Measurements from ENCODE around the gene QSER1. TPM values are rescaled to one million over a fixed set of nuclear protein-coding genes. Genes with fewer than 3 reads are reported as not detected.

The QSER1 gene
- total and polyA plus RNA-seq, 11 donors = 2.1 to 25.3 (median 18.2) TPM

DNA sequence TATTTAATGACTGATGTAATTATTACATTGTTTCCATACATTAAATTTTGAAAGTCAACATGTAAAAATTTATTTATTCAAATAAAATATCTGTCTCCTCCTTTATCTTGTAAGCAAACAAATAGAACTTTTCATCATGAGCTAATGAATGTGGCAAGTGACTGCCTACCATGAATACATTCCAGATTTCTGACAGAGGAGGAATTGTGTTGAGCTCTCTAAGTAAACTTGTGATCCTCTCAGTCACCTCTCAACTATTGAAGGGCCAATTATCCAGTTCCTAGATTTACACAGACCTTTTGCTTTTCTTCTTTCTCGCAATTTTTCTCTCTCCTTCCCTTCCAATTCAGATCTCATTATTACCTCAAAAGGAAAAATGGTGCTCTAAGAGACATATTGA lies 41.4 kb upstream of the QSER1 start:
- peaks cover 0 to 17% (median 0%) of the 10 kb centered on the region in 12 donors for H3K4me1 ChIP-seq
- 81 to 85% (median 83%) methylated on average over 1 of the region's 1 CpG for WGBS, 4 donors
- TF ChIP-seq, protein P1, sequence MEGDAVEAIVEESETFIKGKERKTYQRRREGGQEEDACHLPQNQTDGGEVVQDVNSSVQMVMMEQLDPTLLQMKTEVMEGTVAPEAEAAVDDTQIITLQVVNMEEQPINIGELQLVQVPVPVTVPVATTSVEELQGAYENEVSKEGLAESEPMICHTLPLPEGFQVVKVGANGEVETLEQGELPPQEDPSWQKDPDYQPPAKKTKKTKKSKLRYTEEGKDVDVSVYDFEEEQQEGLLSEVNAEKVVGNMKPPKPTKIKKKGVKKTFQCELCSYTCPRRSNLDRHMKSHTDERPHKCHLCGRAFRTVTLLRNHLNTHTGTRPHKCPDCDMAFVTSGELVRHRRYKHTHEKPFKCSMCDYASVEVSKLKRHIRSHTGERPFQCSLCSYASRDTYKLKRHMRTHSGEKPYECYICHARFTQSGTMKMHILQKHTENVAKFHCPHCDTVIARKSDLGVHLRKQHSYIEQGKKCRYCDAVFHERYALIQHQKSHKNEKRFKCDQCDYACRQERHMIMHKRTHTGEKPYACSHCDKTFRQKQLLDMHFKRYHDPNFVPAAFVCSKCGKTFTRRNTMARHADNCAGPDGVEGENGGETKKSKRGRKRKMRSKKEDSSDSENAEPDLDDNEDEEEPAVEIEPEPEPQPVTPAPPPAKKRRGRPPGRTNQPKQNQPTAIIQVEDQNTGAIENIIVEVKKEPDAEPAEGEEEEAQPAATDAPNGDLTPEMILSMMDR (IDR thresholded peaks at IDR 0.05) = no peak
- TF ChIP-seq POLR2A (IDR thresholded peaks at IDR 0.05) = no peak
- no peak for ATAC-seq
- peaks cover 0 to 5% (median 0%) of the 10 kb centered on the region in 12 donors for H3K9me3 ChIP-seq
- no peak overlapping the region for H3K4me3 ChIP-seq
- H3K36me3 ChIP-seq = no peaks in the 10 kb centered on the region
- H3K27me3 ChIP-seq = peaks cover 0 to 3% (median 0%) of the 10 kb centered on the region in 9 donors
- H3K27ac ChIP-seq = no peak overlapping the region
- no peak for DNase-seq
- intact Hi-C loops (cut with DNase I) = no loop called here

DNA sequence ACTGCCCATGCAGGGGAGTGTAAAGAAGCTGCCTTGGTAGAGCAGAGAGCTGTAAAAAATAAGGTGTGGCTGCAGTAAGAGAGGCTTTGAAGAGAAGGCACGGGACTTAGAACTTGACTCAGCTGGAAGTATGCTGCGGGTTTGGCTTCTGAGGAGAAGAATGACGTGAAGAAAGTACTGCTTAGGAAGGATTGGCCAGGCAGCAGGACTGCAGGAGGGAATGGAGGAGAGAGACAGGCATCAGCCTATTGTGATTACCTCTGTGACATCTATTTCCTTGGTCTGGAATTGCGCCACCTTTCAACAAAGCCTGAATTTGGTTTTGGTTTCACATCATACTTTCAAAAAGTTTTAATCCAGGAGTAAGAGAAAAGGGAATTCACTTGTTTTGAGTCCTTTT lies 40.4 kb upstream of the QSER1 start:
- no peak for TF ChIP-seq POLR2A (IDR thresholded peaks at IDR 0.05)
- no peak overlapping the region for H3K27ac ChIP-seq
- H3K27me3 ChIP-seq = peaks cover 0 to 3% (median 0%) of the 10 kb centered on the region in 9 donors
- DNase-seq (no peak), ATAC-seq (no peak)
- 55 to 69% (median 66%) methylated on average over 4 of the region's 4 CpGs for WGBS, 4 donors
- no peak overlapping the region for H3K4me3 ChIP-seq
- no peaks in the 10 kb centered on the region for H3K36me3 ChIP-seq
- peaks cover 0 to 17% (median 0%) of the 10 kb centered on the region in 12 donors for H3K4me1 ChIP-seq
- intact Hi-C loops (cut with DNase I) = no loop called here
- H3K9me3 ChIP-seq = peaks cover 0 to 5% (median 0%) of the 10 kb centered on the region in 12 donors

- H3K9me3 ChIP-seq = no peaks in the 10 kb centered on the region
- no peak overlapping the region for H3K27ac ChIP-seq
- H3K4me3 ChIP-seq = no peak overlapping the region
- H3K4me1 ChIP-seq = no peaks in the 10 kb centered on the region
- no peaks in the 10 kb centered on the region for H3K36me3 ChIP-seq
- TF ChIP-seq, protein P1 (IDR thresholded peaks at IDR 0.05) = no peak
- TF ChIP-seq POLR2A (IDR thresholded peaks at IDR 0.05) = no peak
- H3K27me3 ChIP-seq = peaks cover 0 to 7% (median 0%) of the 10 kb centered on the region in 9 donors
- no peak for ATAC-seq
- DNase-seq = no peak
- intact Hi-C loops (cut with DNase I) = no loop called here
- WGBS, 4 donors = 62 to 68% (median 65%) methylated on average over 2 of the region's 2 CpGs
These were observed 37.0 kb upstream of the QSER1 start for GRCh38 chr11:32855601-32856000.

GRCh38 chr11:32858731-32859130 lies 33.9 kb upstream of the QSER1 start:
- H3K4me3 ChIP-seq = no peak overlapping the region
- no peak for ATAC-seq
- WGBS, 4 donors = 80 to 88% (median 83%) methylated on average over 1 of the region's 1 CpG
- H3K9me3 ChIP-seq = no peaks in the 10 kb centered on the region
- H3K27me3 ChIP-seq = peaks cover 0 to 9% (median 0%) of the 10 kb centered on the region in 9 donors
- H3K27ac ChIP-seq = no peak overlapping the region
- intact Hi-C loops (cut with DNase I) = no loop called here
- DNase-seq = no peak
- TF ChIP-seq POLR2A (IDR thresholded peaks at IDR 0.05) = no peak
- TF ChIP-seq, protein P1 (IDR thresholded peaks at IDR 0.05) = no peak
- H3K4me1 ChIP-seq = no peaks in the 10 kb centered on the region
- no peaks in the 10 kb centered on the region for H3K36me3 ChIP-seq

Data from heart left ventricle (tissue), 16 donors.